Lower lobe of right lung (tissue), 2 donors: ENCODE results near the gene SHLD1. TPM values are rescaled to one million over a fixed set of nuclear protein-coding genes. Genes with fewer than 3 reads are reported as not detected.
A peak's percentile ranks its signal among the peaks of the same experiment; 100 is the strongest.

ENCODE experiments used
- ATAC-seq, 2 donors: fragments of 200-7000 bp; cut with Tn5 transposase; one replicate each; pipeline ENCODE4 v1.9.1; 2020 to 2022; ENCODE audit warnings: mild to moderate bottlenecking in 2 of 2, moderate library complexity in 2 of 2
- DNase-seq: peaks from one replicate; pipeline ENCODE4 v3.0.0-alpha.2; 2020
- H3K27ac ChIP-seq: fragments of 200-600 bp; one replicate; pipeline ENCODE4 v1.8.0; 2022
- H3K27me3 ChIP-seq: fragments of 200-600 bp; one replicate; pipeline ENCODE4 v1.8.0; 2022; ENCODE audit warnings: low read depth
- H3K36me3 ChIP-seq: fragments of 200-600 bp; one replicate; pipeline ENCODE4 v1.8.0; 2022; ENCODE audit warnings: mild to moderate bottlenecking
- H3K4me1 ChIP-seq: fragments of 200-600 bp; one replicate; pipeline ENCODE4 v1.8.0; 2022
- H3K4me3 ChIP-seq: fragments of 200-600 bp; one replicate; pipeline ENCODE4 v1.8.0; 2022; ENCODE audit warnings: mild to moderate bottlenecking
- H3K9me3 ChIP-seq: fragments of 200-600 bp; one replicate; pipeline ENCODE4 v1.8.0; 2022
- CTCF ChIP-seq: fragments of 200-600 bp; IDR thresholded peaks from one replicate; pipeline ENCODE4 v1.8.0; 2022; ENCODE audit warnings: antibody characterized with exemption, mild to moderate bottlenecking
- intact Hi-C: fragments of 100-400 bp; cut with DNase I; formaldehyde crosslinking; loops from one replicate; pipeline ENCODE4 v1.11.0; 2022
- total RNA-seq: library from RNA; stranded (reverse); fragmentation: NEBNext Ultra II Directional; extraction: Animal tissue kit (Norgen Biotek cat#: 25700); gene quantifications from one replicate; pipeline ENCODE4 v1.2.1, GENCODE V29; 2021
- donor health status: DM: no; HTN: yes; CAD: no; lungs with severe emphysema.

Gene SHLD1
- total RNA-seq, 1 donor from 2014 or later = 6.0 TPM

GRCh38 chr20:5811746-5812145 is 61.5 kb downstream of the SHLD1 start:
- intact Hi-C loops = no loop called here
- no peak for TF ChIP-seq CTCF

GRCh38 chr20:5818346-5818681 is 68.1 kb downstream of the SHLD1 start:
- no peak for DNase-seq
- Histone ChIP-seq H3K27me3 (no peaks in the 10 kb centered on the region), H3K9me3 (no peaks in the 10 kb centered on the region), H3K36me3 (no peaks in the 10 kb centered on the region), H3K4me1 (no peaks in the 10 kb centered on the region), H3K27ac (no peak overlapping the region), H3K4me3 (no peak overlapping the region)
- intact Hi-C loops = no loop called here
- ATAC-seq = no peak
- no peak for TF ChIP-seq CTCF

More at GRCh38 chr20:5811746-5812145, 61.5 kb downstream of the SHLD1 start:
- H3K9me3 ChIP-seq = no peaks in the 10 kb centered on the region
- no peaks in the 10 kb centered on the region for H3K36me3 ChIP-seq
- H3K4me1 ChIP-seq = no peaks in the 10 kb centered on the region
- no peak overlapping the region for H3K4me3 ChIP-seq
- no peak for DNase-seq
- H3K27ac ChIP-seq = no peak overlapping the region
- no peak for ATAC-seq
- H3K27me3 ChIP-seq = no peaks in the 10 kb centered on the region

GRCh38 chr20:5820738-5821137 is 70.5 kb downstream of the SHLD1 start:
- H3K4me1 ChIP-seq = no peaks in the 10 kb centered on the region
- H3K27me3 ChIP-seq = no peaks in the 10 kb centered on the region
- no peak for TF ChIP-seq CTCF
- intact Hi-C loops = no loop called here
- H3K27ac ChIP-seq = no peak overlapping the region
- ATAC-seq (no peak), DNase-seq (no peak)
- no peaks in the 10 kb centered on the region for H3K9me3 ChIP-seq
- H3K36me3 ChIP-seq = no peaks in the 10 kb centered on the region
- no peak overlapping the region for H3K4me3 ChIP-seq

GRCh38 chr20:5821627-5822215 is 71.5 kb downstream of the SHLD1 start:
- Histone ChIP-seq H3K4me3 (no peak overlapping the region), H3K27ac (no peak overlapping the region), H3K36me3 (no peaks in the 10 kb centered on the region), H3K9me3 (no peaks in the 10 kb centered on the region), H3K27me3 (no peaks in the 10 kb centered on the region), H3K4me1 (no peaks in the 10 kb centered on the region)
- TF ChIP-seq CTCF = no peak
- ATAC-seq (peak in 1 of 2 donors; percentile 26), DNase-seq (no peak)
- intact Hi-C loops = no loop called here

GRCh38 chr20:5822569-5822968 is 72.4 kb downstream of the SHLD1 start:
- intact Hi-C loops = no loop called here
- ATAC-seq = peak; percentile 31 to 32
- TF ChIP-seq CTCF = no peak

More at GRCh38 chr20:5822569-5822968, 72.4 kb downstream of the SHLD1 start:
- Histone ChIP-seq H3K36me3 (no peaks in the 10 kb centered on the region), H3K9me3 (no peaks in the 10 kb centered on the region), H3K4me1 (no peaks in the 10 kb centered on the region), H3K4me3 (no peak overlapping the region), H3K27me3 (no peaks in the 10 kb centered on the region), H3K27ac (no peak overlapping the region)
- no peak for DNase-seq
